ENCODE measurements around the gene SOCS7.
A peak's percentile ranks its signal among the peaks of the same experiment; 100 is the strongest.

The SOCS7 gene

GRCh38 chr17:38351412-38352222, at the start of gene SOCS7:
TSS of gene SOCS7 (plus strand) at chr17:38351844. CDS start at chr17:38352053, 209 bp downstream.
- TF ChIP-seq POU6F1 (CRISPR knock-in tag; IDR thresholded peaks at IDR 0.05; ENCODE audit: borderline replicate concordance, low read depth) (no peak), CSRNP3 (CRISPR knock-in tag; IDR thresholded peaks at IDR 0.05) (peak; percentile 27; the same call in 1 of the 2 replicates), TOX (CRISPR knock-in tag; IDR thresholded peaks at IDR 0.05; ENCODE audit: borderline replicate concordance) (no peak), CSDC2 (CRISPR knock-in tag; IDR thresholded peaks at IDR 0.05) (0 out of 2 replicates have a peak, but pooled peaks have one; percentile 56)
- peak; percentile 85 for ATAC-seq

- no peak for ATAC-seq
- TF ChIP-seq TOX (CRISPR knock-in tag; IDR thresholded peaks at IDR 0.05; ENCODE audit: borderline replicate concordance) (no peak), PPARA (CRISPR knock-in tag; IDR thresholded peaks at IDR 0.05; ENCODE audit: borderline replicate concordance) (no peak), BACH2 (CRISPR knock-in tag; IDR thresholded peaks at IDR 0.05; ENCODE audit: borderline replicate concordance) (no peak), ZFP3 (CRISPR knock-in tag; IDR thresholded peaks at IDR 0.05) (no peak)
These were observed 36.1 kb upstream of the SOCS7 start for GRCh38 chr17:38315497-38315896.

- TF ChIP-seq ZNF565 (CRISPR knock-in tag; conservative IDR thresholded peaks at IDR 0.05; ENCODE audit: low read depth) (no peak), ZFP3 (CRISPR knock-in tag; IDR thresholded peaks at IDR 0.05) (no peak), ISL1 (CRISPR knock-in tag; IDR thresholded peaks at IDR 0.05) (no peak), TCF4 (CRISPR knock-in tag; IDR thresholded peaks at IDR 0.05; ENCODE audit: borderline replicate concordance) (no peak), OSR1 (CRISPR knock-in tag; IDR thresholded peaks at IDR 0.05) (no peak), CREB5 (CRISPR knock-in tag; IDR thresholded peaks at IDR 0.05; ENCODE audit: low read depth) (no peak)
- no peak for ATAC-seq
These were observed 34.6 kb upstream of the SOCS7 start for GRCh38 chr17:38317081-38317480.

- no peak for ATAC-seq
- TF ChIP-seq ARNTL (CRISPR knock-in tag; IDR thresholded peaks at IDR 0.05; ENCODE audit: borderline replicate concordance, low read depth): no peak
- no peak for TF ChIP-seq CREB5 (CRISPR knock-in tag; IDR thresholded peaks at IDR 0.05; ENCODE audit: low read depth)
- no peak for TF ChIP-seq ZNF70 (CRISPR knock-in tag; IDR thresholded peaks at IDR 0.05)
- no peak for TF ChIP-seq CSRNP3 (CRISPR knock-in tag; IDR thresholded peaks at IDR 0.05)
- TF ChIP-seq OSR1 (CRISPR knock-in tag; IDR thresholded peaks at IDR 0.05): no peak
- no peak for TF ChIP-seq ZFP3 (CRISPR knock-in tag; IDR thresholded peaks at IDR 0.05)
- no peak for TF ChIP-seq BACH2 (CRISPR knock-in tag; IDR thresholded peaks at IDR 0.05; ENCODE audit: borderline replicate concordance)
- no peak for TF ChIP-seq TOX (CRISPR knock-in tag; IDR thresholded peaks at IDR 0.05; ENCODE audit: borderline replicate concordance)
- no peak for TF ChIP-seq ESRRG (CRISPR knock-in tag; IDR thresholded peaks at IDR 0.05)
- TF ChIP-seq POU6F1 (CRISPR knock-in tag; IDR thresholded peaks at IDR 0.05; ENCODE audit: borderline replicate concordance, low read depth): no peak
- no peak for TF ChIP-seq ZC3H10 (CRISPR knock-in tag; IDR thresholded peaks at IDR 0.05)
- no peak for TF ChIP-seq GLIS3 (CRISPR knock-in tag; IDR thresholded peaks at IDR 0.05)
- TF ChIP-seq ZNF8 (CRISPR knock-in tag; IDR thresholded peaks at IDR 0.05): no peak
- TF ChIP-seq ZNF565 (CRISPR knock-in tag; conservative IDR thresholded peaks at IDR 0.05; ENCODE audit: low read depth): no peak
- no peak for TF ChIP-seq ISL1 (CRISPR knock-in tag; IDR thresholded peaks at IDR 0.05)
- TF ChIP-seq RARB (CRISPR knock-in tag; IDR thresholded peaks at IDR 0.05): no peak
These were observed 31.2 kb upstream of the SOCS7 start for GRCh38 chr17:38320482-38320881.

All from SK-N-SH treated with all-trans-retinoic acid at 6 μM for 48 hours (cell line).